ENCODE measurements around the gene SNAP25. TPM values are rescaled to one million over a fixed set of nuclear protein-coding genes. Genes with fewer than 3 reads are reported as not detected.

SNAP25 gene
- total RNA-seq, 2 donors from 2014 or later, result 2.1 to 10.0 TPM

- intact Hi-C loops (cut with DNase I), result no loop called here
- 49% methylated on average over 3 of the region's 3 CpGs for WGBS
- no peaks in the 10 kb centered on the region for H3K9me3 ChIP-seq
- TF ChIP-seq CTCF (IDR thresholded peaks at IDR 0.05), result no peak
- no peak for TF ChIP-seq POLR2AphosphoS5 (IDR thresholded peaks at IDR 0.05)
- TF ChIP-seq POLR2A (IDR thresholded peaks at IDR 0.05), result no peak
- H3K36me3 ChIP-seq, result no peaks in the 10 kb centered on the region
- H3K4me3 ChIP-seq, result no peak overlapping the region
- H3K27me3 ChIP-seq (replicated peaks; ENCODE audit: insufficient read depth), result no peaks in the 10 kb centered on the region
- no peaks in the 10 kb centered on the region for H3K4me1 ChIP-seq (replicated peaks)
- H3K27ac ChIP-seq, result no peak overlapping the region
- DNase-seq (ENCODE audit: low spot score), result no peak
These were observed 85.2 kb downstream of the SNAP25 start for GRCh38 chr20:10303852-10304251.

- intact Hi-C loops (cut with DNase I), result no loop called here
- TF ChIP-seq POLR2A (IDR thresholded peaks at IDR 0.05), result no peak
- TF ChIP-seq POLR2AphosphoS5 (IDR thresholded peaks at IDR 0.05), result no peak
- no peak for TF ChIP-seq CTCF (IDR thresholded peaks at IDR 0.05)
- Histone ChIP-seq H3K4me3 (no peak overlapping the region), H3K27me3 (replicated peaks; ENCODE audit: insufficient read depth) (no peaks in the 10 kb centered on the region), H3K27ac (no peak overlapping the region), H3K4me1 (replicated peaks) (no peaks in the 10 kb centered on the region), H3K36me3 (no peaks in the 10 kb centered on the region), H3K9me3 (no peaks in the 10 kb centered on the region)
- WGBS, result 55% methylated on average over 3 of the region's 3 CpGs
- no peak for DNase-seq (ENCODE audit: low spot score)
These were observed 85.9 kb downstream of the SNAP25 start for GRCh38 chr20:10304471-10305046.

GRCh38 chr20:10306440-10307358 is 88.1 kb downstream of the SNAP25 start:
- WGBS, result 61% methylated on average over 3 of the region's 3 CpGs
- Histone ChIP-seq H3K4me3 (no peak overlapping the region), H3K4me1 (replicated peaks) (no peaks in the 10 kb centered on the region), H3K27ac (no peak overlapping the region), H3K27me3 (replicated peaks; ENCODE audit: insufficient read depth) (no peaks in the 10 kb centered on the region), H3K9me3 (no peaks in the 10 kb centered on the region), H3K36me3 (no peaks in the 10 kb centered on the region)
- no peak for TF ChIP-seq POLR2AphosphoS5 (IDR thresholded peaks at IDR 0.05)
- no peak for TF ChIP-seq CTCF (IDR thresholded peaks at IDR 0.05)
- no peak for TF ChIP-seq POLR2A (IDR thresholded peaks at IDR 0.05)
- intact Hi-C loops (cut with DNase I), result no loop called here
- DNase-seq (ENCODE audit: low spot score), result no peak

- WGBS, result 56% methylated on average over 3 of the region's 3 CpGs
- DNase-seq (ENCODE audit: low spot score), result no peak
- no peaks in the 10 kb centered on the region for H3K36me3 ChIP-seq
- no peaks in the 10 kb centered on the region for H3K9me3 ChIP-seq
- TF ChIP-seq POLR2AphosphoS5 (IDR thresholded peaks at IDR 0.05) (no peak), POLR2A (IDR thresholded peaks at IDR 0.05) (no peak), CTCF (IDR thresholded peaks at IDR 0.05) (no peak)
- no peaks in the 10 kb centered on the region for H3K4me1 ChIP-seq (replicated peaks)
- no peaks in the 10 kb centered on the region for H3K27me3 ChIP-seq (replicated peaks; ENCODE audit: insufficient read depth)
- H3K4me3 ChIP-seq, result no peak overlapping the region
- intact Hi-C loops (cut with DNase I), result no loop called here
- no peak overlapping the region for H3K27ac ChIP-seq
These were observed 88.7 kb downstream of the SNAP25 start for GRCh38 chr20:10307359-10307735.
